Fibroblast of peridontal ligament (primary cell): ENCODE results near the gene EXOC6.

Source experiments
- DNase-seq: peaks from one replicate; pipeline ENCODE4 v3.0.0-alpha.2; 2010; ENCODE audit errors: extremely low read depth

Gene EXOC6, protein sequence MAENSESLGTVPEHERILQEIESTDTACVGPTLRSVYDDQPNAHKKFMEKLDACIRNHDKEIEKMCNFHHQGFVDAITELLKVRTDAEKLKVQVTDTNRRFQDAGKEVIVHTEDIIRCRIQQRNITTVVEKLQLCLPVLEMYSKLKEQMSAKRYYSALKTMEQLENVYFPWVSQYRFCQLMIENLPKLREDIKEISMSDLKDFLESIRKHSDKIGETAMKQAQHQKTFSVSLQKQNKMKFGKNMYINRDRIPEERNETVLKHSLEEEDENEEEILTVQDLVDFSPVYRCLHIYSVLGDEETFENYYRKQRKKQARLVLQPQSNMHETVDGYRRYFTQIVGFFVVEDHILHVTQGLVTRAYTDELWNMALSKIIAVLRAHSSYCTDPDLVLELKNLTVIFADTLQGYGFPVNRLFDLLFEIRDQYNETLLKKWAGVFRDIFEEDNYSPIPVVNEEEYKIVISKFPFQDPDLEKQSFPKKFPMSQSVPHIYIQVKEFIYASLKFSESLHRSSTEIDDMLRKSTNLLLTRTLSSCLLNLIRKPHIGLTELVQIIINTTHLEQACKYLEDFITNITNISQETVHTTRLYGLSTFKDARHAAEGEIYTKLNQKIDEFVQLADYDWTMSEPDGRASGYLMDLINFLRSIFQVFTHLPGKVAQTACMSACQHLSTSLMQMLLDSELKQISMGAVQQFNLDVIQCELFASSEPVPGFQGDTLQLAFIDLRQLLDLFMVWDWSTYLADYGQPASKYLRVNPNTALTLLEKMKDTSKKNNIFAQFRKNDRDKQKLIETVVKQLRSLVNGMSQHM

DNA sequence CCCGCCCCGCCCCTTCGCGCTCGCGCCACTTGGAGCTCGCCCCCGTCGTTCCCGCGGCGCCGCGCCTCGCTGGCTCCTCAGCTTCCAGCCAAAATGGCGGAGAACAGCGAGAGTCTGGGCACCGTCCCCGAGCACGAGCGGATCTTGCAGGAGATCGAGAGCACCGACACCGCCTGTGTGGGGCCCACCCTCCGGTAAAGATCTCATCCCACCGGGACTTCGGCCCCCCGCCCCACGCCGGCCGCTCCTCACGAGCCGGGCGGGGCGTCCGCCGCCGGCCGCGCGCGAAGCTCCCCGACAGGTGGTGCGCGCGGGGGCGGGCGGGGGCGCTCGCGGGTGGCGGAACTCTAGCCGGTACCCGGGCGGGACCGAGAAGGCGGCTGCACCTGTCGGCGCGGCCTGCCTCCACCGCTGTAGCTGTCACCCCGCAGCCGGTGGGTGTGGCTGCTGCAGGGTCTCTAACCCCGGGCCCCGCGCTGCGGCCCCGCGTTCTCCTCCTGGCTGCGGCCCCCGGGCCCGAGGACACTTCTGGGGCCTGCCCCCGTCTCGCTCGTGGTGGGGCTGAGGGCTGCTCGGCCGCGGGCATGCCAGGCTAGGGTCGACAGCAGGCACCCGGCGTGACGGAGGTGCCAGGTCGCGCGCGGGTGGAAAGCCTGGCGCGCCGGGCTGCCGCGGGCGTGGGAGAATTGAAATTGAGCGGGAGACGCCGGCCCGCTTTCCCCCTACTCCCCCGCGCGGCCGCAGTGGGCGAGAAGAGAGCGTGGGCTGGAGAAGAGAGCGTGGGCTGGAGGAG is at the start of gene EXOC6:
EXOC6 (plus strand) TSS at position 80 of the 793 bp plus-strand sequence; CDS start at position 94, 14 bp downstream.
- DNase-seq, result peak; percentile 57

DNA sequence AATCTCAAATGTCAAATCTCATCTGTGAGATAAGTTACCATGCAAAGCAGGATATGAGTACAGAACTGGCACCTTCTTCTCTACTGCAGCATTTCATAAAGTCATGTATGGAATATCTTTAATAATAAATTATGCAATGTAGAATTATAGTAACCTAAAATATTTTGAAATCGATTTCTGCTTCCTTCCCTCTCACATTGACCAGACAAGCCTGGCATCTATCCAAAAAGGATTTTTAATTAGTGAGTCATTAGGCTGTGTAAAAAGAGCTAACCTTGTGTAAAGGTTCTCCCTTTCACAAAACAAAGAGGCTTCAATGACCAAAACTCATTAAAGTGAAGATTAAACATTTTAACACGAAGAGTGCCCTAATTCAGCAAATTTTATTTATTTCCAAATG is 48.8 kb upstream of the EXOC6 start:
- DNase-seq, result no peak

DNA sequence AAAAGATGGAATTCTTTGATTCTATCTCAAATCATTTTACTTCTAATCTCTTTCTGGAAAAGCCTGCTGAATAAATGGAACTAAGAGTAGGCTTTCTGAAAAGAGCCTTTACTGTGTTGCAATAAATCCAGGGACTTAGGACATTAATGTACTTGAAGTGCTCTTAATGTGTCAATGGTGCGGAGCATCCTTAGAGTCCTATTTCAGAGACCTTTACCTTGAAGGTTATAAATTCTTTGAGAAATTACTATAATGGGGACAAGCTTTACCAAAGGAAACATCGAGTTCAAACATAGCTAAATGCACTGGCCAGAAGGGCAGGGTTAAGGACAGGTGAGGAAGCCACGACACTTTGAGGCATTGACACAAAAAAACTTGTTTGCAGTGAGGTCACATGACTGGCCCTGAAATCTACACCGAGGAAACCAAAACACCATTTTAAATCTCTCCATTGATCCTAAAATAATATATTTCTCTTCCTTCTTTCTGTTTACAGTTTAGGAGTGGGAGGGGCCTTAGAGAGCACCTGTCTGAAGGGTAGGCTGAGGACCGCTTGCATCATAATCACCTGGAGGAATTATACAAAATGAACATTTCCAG is 48.1 kb upstream of the EXOC6 start:
- DNase-seq, result no peak

DNA sequence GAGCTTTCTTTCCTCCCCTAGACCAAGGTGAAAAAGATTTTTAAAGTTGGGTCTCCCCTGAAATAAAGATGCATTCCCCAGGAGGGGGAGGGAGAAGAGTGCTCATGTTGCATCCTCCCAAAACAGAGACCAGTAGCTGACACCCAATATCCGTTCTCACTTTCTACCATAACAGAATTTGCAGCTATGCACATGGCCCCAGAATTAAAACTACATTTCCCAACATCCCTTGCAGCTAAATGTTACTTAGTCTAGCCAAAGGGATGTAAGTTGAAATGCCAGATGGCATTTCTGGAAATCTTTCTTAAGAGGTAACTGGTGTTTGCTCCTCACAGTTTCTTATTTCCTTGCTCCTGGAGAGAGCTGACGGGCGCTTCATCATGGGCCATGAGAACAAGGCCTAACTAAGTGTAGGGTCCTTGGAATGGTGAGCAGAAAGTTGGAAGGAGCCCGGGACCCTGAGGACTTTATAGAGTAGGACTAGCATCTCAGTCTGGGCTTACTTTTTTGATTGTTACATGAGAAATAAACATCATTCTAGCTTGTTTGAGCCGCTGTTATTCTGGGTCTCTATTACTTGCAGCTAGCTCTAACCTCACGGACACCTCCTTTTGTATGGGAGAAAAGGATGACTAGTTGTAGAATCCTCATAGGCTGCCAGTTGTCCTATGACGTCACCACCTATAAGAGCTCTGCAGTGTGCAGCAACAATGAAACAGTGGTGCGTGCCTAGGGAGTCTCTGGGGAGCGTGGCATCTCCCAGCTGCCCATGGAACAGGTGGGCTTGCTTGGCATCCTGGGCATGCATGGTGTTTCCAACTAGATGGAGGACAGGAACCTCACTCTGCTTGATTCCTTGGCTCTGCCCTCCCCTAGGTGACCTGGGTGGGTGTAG is 46.1 kb upstream of the EXOC6 start:
- no peak for DNase-seq

DNA sequence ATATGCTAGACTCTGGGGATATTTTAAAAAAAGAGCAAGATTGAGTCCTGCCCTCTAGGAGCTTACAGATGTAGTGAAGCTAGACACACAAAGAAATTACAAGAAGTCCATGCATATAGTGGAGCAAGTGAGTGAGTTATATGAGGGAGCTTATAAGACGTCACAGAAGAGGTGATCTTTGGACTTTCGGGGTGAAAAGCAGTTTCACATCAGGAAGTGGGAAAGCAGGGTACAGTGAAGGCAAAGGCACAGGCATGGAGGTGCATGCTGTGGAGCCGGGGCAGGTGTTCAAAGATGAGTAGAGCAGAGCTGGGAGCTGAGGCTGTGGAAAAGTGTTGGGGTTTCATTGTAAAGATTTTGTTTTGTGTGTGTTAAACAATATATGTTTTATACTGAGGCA is 38.5 kb upstream of the EXOC6 start:
- no peak for DNase-seq

DNA sequence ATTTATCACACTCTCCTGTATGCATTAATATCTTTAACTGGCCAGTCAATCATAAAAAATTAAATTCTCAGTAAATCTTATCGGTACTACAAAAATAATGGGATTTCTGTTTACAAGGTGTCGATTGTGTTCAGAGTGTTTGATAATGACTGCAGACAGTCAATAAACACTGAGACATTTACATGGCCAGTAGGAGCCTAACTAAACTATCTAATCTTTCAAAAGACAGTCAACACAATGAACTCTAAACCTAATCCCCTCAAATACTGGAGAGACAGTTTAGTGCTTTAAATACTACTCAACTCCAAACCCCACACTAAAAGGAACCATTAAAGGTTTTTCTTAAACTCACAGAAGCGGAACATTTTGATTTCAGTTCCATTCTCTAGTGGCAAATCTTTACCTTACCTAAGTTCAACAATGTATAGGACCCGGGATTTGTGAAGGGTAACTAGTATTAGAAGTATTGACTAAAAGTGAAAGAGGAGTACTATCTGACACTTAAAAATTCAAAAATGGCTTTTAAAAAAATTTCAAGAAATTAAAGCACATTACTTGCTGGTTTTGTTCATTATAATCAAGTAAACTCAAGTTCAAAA is 37.3 kb upstream of the EXOC6 start:
- no peak for DNase-seq

DNA sequence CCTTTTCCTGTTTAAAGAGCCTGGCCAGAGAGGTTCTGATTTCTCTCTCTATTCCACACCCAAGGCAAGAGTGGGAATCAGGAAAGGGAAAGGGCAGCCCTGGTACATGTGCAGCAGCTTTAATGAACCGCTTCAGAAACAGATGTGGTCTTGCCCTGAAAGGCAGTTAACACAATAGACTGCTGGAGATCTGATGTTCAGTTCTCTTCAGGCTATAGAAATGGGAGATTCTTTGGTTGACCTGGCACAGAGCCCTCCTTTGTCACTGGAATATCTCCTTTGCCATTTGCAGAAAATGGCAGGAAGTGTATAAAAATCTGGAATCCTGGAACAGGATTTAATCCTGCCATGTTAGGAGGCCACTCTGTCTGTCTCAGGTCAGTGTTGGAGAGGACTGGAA is 36.3 kb upstream of the EXOC6 start:
- DNase-seq, result no peak

DNA sequence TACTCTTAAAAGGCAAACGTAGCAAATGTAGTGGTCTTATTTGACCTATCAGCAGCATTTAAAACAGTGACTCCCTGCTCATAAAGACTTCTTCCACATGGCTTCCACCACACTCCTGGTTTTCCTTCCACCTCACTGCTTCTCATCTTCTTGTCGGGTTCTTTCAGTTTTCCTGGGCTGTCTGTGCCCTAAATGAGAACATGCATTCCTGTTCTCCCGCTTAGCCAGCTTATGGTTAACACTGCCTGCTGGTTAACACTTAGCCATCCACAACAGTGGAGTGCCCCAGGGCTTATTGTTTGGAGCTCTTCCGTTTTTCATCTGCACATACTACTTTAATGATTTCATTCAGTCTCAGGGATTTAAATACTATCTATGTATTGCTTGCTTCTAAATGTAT is 34.3 kb upstream of the EXOC6 start:
- no peak for DNase-seq

DNA sequence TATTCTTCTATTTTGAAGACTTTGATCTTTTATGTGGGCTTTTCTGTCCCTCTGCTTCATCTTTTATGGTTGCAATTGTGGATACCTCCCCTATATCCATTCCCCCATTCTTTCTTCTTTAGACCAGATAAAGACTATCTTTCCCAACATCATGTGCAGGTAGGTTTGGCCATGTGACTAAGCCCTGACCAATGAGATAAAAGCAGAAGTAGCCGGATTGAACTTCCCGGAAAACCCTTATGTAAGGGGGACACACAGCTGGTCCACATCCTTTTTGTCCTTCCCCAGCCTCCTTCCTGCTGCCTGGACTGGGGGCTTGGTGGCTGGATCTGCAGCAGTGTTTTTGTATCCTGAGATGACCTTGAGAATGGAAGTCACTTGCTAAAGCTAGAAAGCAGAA is 33.5 kb upstream of the EXOC6 start:
- no peak for DNase-seq

DNA sequence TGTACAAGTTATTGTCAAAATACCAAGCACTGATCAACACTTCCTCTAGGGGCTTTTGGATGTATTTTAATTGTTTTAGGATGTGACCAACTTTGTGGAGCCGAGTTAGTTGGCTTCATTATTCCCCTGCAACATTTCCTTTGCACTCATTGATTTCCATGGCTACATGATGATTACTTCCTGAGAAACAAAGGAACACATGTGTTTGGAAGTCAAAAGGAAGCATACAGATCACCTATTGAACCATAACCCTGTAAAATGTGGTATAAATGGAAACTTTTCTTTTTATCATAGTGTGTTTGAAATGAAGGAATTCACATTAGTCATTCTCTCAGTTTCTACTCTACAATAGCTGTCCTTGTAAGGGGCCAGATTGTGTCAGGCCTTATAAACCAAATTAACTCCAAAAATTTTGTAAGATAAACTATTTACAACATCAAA is 32.2 kb upstream of the EXOC6 start:
- peak; percentile 65 for DNase-seq

DNA sequence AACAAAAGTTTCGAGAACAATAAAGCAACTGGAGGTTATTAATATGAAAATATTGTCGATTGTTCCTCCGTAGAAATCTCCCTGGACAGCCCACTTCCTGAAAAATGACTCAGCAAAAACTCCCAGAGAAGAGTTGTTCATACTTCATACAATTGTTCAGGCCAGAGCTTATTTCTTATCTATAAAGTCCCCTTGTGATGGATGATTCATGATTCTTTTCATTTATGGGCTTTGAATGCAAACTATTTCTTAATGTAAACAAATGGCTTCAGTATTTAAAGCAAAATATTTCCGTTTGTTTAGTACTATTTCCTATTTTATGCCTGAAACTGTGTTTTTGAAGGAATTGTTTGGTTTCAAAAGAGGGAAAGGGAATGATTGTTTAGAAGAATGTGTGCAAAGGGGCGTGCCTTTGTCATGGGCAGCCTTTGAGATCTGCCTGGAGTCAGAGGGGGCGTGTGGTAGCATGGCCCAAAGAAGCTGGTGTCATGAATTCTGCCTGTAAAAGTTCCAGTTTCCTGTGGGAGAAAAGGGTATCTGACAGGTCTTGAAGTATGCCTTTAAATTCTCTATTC is 26.2 kb upstream of the EXOC6 start:
- peak; percentile 81 for DNase-seq

DNA sequence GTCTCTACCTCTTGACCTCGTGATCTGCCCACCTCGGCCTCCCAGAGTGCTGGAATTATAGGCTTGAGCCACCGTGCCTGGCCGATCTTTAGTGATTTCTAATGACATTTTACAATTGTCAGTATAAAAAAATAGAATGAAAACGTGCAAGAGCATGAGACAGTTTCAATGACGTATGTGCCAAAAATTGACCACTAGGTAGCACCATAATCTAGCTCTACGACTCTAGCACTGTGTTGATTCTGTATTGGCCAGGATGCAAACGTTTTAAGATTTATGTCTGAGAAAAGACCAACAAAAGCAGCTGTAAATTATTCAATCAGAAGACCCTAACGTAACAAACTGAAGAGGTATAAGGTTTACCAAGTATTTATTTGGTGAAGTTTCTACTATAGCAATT is 25.4 kb upstream of the EXOC6 start:
- no peak for DNase-seq

DNA sequence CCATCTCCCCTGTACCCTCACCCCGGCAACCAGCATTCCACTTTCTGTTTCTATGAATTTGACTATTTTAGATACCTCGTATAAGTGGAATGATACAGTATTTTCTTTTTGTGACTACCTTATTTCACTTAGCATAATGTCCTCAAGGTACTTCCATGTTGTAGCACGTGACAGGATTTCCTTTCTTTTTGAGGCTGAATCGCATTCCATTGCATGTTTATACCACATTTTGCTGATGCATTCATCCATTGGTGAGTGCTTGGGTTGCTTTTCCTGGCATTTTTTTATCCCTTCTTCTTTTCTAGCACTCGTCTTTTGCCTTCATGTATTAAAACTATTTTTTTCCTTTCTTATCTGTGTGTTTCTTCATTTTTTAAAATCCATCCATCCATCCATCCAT is 22.3 kb upstream of the EXOC6 start:
- no peak for DNase-seq

DNA sequence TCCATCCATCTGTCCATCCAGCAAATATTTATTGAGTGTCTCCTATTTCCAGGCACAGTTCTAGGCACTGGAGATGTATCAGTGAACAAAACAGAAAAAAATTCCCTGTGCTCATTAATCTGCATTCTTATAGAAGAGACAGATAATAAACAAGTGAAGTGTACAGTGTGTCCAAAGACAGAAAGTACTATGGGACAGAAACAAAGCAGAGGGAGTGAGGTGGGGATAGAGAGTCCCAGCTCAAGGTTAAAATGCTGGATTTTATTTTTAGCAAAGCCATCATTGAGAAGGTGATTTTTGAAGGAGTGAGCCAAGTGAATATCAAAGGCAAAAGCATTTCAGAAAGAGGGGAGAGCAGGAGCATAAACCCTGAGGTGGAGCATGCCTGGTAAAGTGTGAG is 21.8 kb upstream of the EXOC6 start:
- no peak for DNase-seq

DNA sequence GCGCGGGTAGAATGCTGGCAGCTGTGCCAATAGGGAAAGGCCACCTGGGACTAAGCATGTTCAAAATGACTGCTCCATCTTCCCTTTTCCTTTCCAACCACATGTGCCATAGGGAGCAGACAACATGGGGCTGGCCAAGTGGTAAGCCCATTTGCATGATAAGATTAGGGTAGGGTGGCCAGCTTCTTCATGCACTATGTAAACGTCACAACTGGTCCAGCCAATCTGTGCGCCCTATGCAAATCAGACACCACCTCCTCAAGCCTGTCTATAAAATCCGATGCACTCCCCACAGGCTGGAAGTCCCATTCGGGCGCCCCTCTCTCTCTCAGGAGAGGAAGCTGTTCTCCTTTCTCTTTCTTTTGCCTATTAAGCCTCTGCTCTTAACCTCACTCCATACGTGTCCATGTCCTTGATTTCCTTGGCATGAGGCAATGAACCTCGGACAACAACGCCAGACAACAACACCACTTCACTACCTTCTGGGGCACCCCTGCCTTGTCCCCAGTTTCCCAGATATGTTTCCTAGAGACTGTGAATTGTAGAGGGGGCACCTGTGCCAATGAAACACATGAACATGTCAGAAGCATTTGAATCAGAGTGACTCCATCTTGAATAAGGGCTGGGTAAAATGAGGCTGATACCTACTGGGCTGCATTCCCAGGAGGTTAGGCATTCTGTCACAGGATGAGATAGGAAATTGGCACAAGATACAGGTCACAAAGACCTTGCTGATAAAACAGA is 19.1 kb upstream of the EXOC6 start:
- DNase-seq, result no peak

DNA sequence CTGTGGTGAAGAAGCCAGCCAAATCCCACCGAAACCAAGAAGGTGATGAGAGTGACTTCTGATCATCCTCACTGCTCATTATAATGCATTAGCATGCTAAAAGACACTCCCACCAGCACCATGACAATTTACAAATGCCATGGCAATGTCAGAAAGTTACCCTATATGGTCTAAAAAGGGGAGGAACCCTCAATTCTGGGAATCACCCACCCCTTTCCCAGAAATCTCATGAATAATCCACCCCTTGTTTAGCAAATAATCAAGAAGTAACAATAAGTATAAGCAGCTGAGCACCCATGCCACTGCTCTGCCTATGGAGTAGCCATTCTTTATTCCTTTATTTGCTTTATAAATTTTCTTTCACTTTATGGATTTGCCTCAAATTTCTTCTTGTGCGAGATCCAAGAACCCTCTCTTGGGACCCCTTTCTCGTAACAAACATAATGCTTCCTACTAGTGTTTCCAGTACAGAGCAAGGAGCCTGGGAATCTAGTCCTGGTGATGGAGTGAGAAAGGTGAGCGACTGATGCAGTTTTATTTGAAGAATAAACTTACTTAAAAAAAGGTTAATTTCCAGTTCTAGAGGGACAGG is 18.4 kb upstream of the EXOC6 start:
- DNase-seq, result no peak

DNA sequence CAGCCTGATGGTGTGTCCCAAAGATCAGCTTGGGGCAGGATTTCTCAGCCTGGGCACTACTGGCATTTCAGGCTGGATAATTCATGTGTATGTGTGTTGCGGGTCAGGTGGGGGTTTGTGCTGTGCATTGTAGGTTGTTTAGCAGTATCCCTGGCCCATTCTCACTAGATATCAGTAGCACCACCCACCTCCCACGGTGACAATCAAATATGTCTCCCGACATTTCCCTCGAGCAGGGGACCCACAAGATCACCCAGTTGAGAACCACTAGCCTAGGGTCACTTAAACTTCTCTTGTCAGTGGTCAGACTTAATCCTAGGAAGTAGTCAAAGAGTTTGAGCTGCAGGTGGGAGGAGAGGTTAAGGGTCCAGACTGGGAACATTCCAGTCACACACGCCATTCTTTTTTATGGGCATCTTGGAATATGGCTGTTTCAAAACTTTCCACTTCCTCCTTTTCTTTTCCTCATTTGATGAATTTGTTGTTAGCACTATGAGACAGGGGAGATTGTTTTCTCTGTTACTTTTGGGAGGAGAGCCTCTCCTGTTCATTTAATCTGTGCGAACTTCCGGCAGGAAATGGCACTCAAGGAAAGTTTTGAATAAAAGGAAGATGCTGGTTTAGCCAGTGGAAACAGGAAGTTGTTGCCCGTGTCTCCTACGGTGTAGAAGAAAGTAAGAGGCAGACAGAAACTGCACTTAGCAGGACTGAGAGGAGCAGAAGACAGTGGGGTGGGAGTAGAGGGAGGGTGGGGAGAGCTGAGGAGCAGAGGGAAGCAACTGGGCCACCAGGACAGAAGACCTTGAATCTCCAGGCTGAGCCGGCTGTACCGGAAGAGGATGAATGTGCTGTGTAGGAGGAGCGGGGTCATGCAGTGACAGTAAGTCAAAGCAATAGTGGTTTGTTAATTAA is 17.6 kb upstream of the EXOC6 start:
- no peak for DNase-seq

DNA sequence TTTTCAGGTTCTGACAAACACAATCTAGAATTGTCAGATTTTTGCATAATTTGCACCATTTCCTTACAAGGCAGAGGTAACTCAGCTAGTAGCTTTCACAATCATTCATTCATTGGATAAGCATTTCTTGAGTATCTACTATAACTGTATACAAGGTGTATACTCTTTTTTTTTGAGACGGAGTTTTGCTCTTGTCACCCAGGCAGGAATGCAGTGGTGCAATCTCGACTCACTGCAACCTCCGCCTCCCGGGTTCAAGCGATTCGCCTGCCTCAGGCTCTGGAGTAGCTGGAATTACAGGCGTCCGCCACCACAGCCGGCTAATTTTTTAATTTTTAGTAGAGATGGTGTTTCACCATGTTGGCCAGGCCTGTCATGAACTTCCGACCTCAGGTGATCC is 16.2 kb upstream of the EXOC6 start:
- DNase-seq, result no peak
